ENCODE data around the gene FNBP1. TPM values are rescaled to one million over a fixed set of nuclear protein-coding genes. Genes with fewer than 3 reads are reported as not detected.

The FNBP1 gene
- total and polyA plus RNA-seq, 5 donors from 2014 or later: 147 to 253 (median 207) TPM

DNA sequence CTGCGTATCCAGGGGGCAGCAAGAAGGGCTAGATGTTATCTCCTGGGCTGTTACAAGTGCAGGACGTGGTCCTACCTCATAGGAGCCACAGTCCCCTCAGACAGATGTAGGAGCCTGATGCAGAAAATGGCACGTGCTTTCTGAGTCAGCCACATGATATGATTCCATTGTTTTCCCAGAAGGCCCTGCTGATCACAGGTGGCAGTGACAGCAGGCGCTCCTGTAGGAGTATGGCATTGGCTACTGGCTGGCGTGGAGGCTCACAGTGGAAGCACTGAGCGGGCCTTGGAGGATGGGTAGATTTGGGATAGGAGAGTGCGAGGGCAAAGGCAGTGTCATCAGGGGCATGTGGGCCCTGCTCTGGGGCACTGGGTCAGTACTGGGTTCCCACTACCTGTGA is 185.8 kb downstream of the FNBP1 start:
- peaks cover 4 to 46% (median 19%) of the 10 kb centered on the region in 4 donors for H3K4me1 Mint-ChIP-seq
- peaks cover 49% of the 10 kb centered on the region for H3K36me3 Mint-ChIP-seq
- no peaks in the 10 kb centered on the region for H3K27me3 Mint-ChIP-seq
- no peak overlapping the region for H3K4me3 ChIP-seq (ENCODE audit: low read depth, low read length)
- DNase-seq: no peak
- H3K4me3 Mint-ChIP-seq: no peak overlapping the region
- H3K27me3 ChIP-seq (ENCODE audit: control insufficient read depth, insufficient read depth, low read length): no peaks in the 10 kb centered on the region
- H3K27ac ChIP-seq (ENCODE audit: insufficient read depth, low read length, poor library complexity, severe bottlenecking): peak overlapping the region; percentile 25
- peak overlapping the region; percentile 65 to 85 (median 75) for H3K27ac Mint-ChIP-seq
- ATAC-seq (ENCODE audit: low read depth in 2 of 2): no peak
- H3K36me3 ChIP-seq (ENCODE audit: control insufficient read depth, insufficient read depth, low read length): peaks cover 79% of the 10 kb centered on the region
- no peaks in the 10 kb centered on the region for H3K9me3 Mint-ChIP-seq
- H3K9me3 ChIP-seq (ENCODE audit: control insufficient read depth in 2 of 2, low read length in 2 of 2): no peaks in the 10 kb centered on the region
- peaks cover 23% of the 10 kb centered on the region for H3K4me1 ChIP-seq (ENCODE audit: control insufficient read depth, insufficient read depth, low read length, poor library complexity, severe bottlenecking)

- peaks cover 4 to 38% (median 10%) of the 10 kb centered on the region in 4 donors for H3K4me1 Mint-ChIP-seq
- H3K9me3 Mint-ChIP-seq: no peaks in the 10 kb centered on the region
- Histone ChIP-seq H3K4me3 (ENCODE audit: low read depth, low read length) (no peak overlapping the region), H3K36me3 (ENCODE audit: control insufficient read depth, insufficient read depth, low read length) (peaks cover 88% of the 10 kb centered on the region), H3K27ac (ENCODE audit: insufficient read depth, low read length, poor library complexity, severe bottlenecking) (no peak overlapping the region), H3K27me3 (ENCODE audit: control insufficient read depth, insufficient read depth, low read length) (no peaks in the 10 kb centered on the region), H3K9me3 (ENCODE audit: control insufficient read depth in 2 of 2, low read length in 2 of 2) (no peaks in the 10 kb centered on the region), H3K4me1 (ENCODE audit: control insufficient read depth, insufficient read depth, low read length, poor library complexity, severe bottlenecking) (peaks cover 5% of the 10 kb centered on the region)
- no peak for DNase-seq
- ATAC-seq (ENCODE audit: low read depth in 2 of 2): no peak
- H3K36me3 Mint-ChIP-seq: peaks cover 60% of the 10 kb centered on the region
- H3K4me3 Mint-ChIP-seq: peak overlapping the region in 1 of 4 donors; percentile 33
- H3K27ac Mint-ChIP-seq: peak overlapping the region; percentile 33 to 83 (median 47)
- no peaks in the 10 kb centered on the region for H3K27me3 Mint-ChIP-seq
Observed at GRCh38 chr9:129854588-129855110, 188.3 kb downstream of the FNBP1 start.

GRCh38 chr9:129853614-129854013 is 189.4 kb downstream of the FNBP1 start:
- peaks cover 4 to 41% (median 10%) of the 10 kb centered on the region in 4 donors for H3K4me1 Mint-ChIP-seq

GRCh38 chr9:129852579-129852978 is 190.4 kb downstream of the FNBP1 start:
- no peaks in the 10 kb centered on the region for H3K27me3 Mint-ChIP-seq
- peak overlapping the region in 1 of 3 donors; percentile 23 for H3K27ac Mint-ChIP-seq
- no peak overlapping the region for H3K4me3 Mint-ChIP-seq
- peaks cover 85% of the 10 kb centered on the region for H3K36me3 ChIP-seq (ENCODE audit: control insufficient read depth, insufficient read depth, low read length)
- no peak overlapping the region for H3K27ac ChIP-seq (ENCODE audit: insufficient read depth, low read length, poor library complexity, severe bottlenecking)
- H3K9me3 ChIP-seq (ENCODE audit: control insufficient read depth in 2 of 2, low read length in 2 of 2): no peaks in the 10 kb centered on the region
- ATAC-seq (ENCODE audit: low read depth in 2 of 2) (no peak), DNase-seq (no peak)
- no peaks in the 10 kb centered on the region for H3K9me3 Mint-ChIP-seq
- H3K36me3 Mint-ChIP-seq: peaks cover 53% of the 10 kb centered on the region
- H3K27me3 ChIP-seq (ENCODE audit: control insufficient read depth, insufficient read depth, low read length): no peaks in the 10 kb centered on the region
- H3K4me1 Mint-ChIP-seq: peaks cover 4 to 49% (median 15%) of the 10 kb centered on the region in 4 donors
- no peak overlapping the region for H3K4me3 ChIP-seq (ENCODE audit: low read depth, low read length)
- H3K4me1 ChIP-seq (ENCODE audit: control insufficient read depth, insufficient read depth, low read length, poor library complexity, severe bottlenecking): peaks cover 5% of the 10 kb centered on the region

More at GRCh38 chr9:129853614-129854013, 189.4 kb downstream of the FNBP1 start:
- H3K27ac Mint-ChIP-seq: peak overlapping the region in 2 of 3 donors; percentile 47 to 62
- Histone ChIP-seq H3K36me3 (ENCODE audit: control insufficient read depth, insufficient read depth, low read length) (peaks cover 92% of the 10 kb centered on the region), H3K9me3 (ENCODE audit: control insufficient read depth in 2 of 2, low read length in 2 of 2) (no peaks in the 10 kb centered on the region), H3K4me1 (ENCODE audit: control insufficient read depth, insufficient read depth, low read length, poor library complexity, severe bottlenecking) (peaks cover 5% of the 10 kb centered on the region), H3K27ac (ENCODE audit: insufficient read depth, low read length, poor library complexity, severe bottlenecking) (no peak overlapping the region), H3K4me3 (ENCODE audit: low read depth, low read length) (no peak overlapping the region), H3K27me3 (ENCODE audit: control insufficient read depth, insufficient read depth, low read length) (no peaks in the 10 kb centered on the region)
- ATAC-seq (ENCODE audit: low read depth in 2 of 2): no peak
- H3K36me3 Mint-ChIP-seq: peaks cover 59% of the 10 kb centered on the region
- no peak for DNase-seq
- no peak overlapping the region for H3K4me3 Mint-ChIP-seq
- no peaks in the 10 kb centered on the region for H3K27me3 Mint-ChIP-seq
- no peaks in the 10 kb centered on the region for H3K9me3 Mint-ChIP-seq

GRCh38 chr9:129851821-129852220 is 191.2 kb downstream of the FNBP1 start:
- Mint-ChIP-seq H3K27me3 (no peaks in the 10 kb centered on the region), H3K36me3 (peaks cover 53% of the 10 kb centered on the region), H3K4me3 (no peak overlapping the region), H3K27ac (peak overlapping the region in 2 of 3 donors; percentile 23 to 52), H3K4me1 (peaks cover 4 to 53% (median 16%) of the 10 kb centered on the region in 4 donors), H3K9me3 (no peaks in the 10 kb centered on the region)
- Histone ChIP-seq H3K27ac (ENCODE audit: insufficient read depth, low read length, poor library complexity, severe bottlenecking) (no peak overlapping the region), H3K4me1 (ENCODE audit: control insufficient read depth, insufficient read depth, low read length, poor library complexity, severe bottlenecking) (peaks cover 5% of the 10 kb centered on the region), H3K36me3 (ENCODE audit: control insufficient read depth, insufficient read depth, low read length) (peaks cover 79% of the 10 kb centered on the region), H3K27me3 (ENCODE audit: control insufficient read depth, insufficient read depth, low read length) (no peaks in the 10 kb centered on the region), H3K4me3 (ENCODE audit: low read depth, low read length) (no peak overlapping the region), H3K9me3 (ENCODE audit: control insufficient read depth in 2 of 2, low read length in 2 of 2) (no peaks in the 10 kb centered on the region)
- ATAC-seq (ENCODE audit: low read depth in 2 of 2): no peak
- no peak for DNase-seq

GRCh38 chr9:129850821-129851550 is 192.0 kb downstream of the FNBP1 start:
- no peak overlapping the region for H3K27ac Mint-ChIP-seq
- Histone ChIP-seq H3K9me3 (ENCODE audit: control insufficient read depth in 2 of 2, low read length in 2 of 2) (no peaks in the 10 kb centered on the region), H3K4me1 (ENCODE audit: control insufficient read depth, insufficient read depth, low read length, poor library complexity, severe bottlenecking) (peaks cover 5% of the 10 kb centered on the region), H3K4me3 (ENCODE audit: low read depth, low read length) (no peak overlapping the region), H3K36me3 (ENCODE audit: control insufficient read depth, insufficient read depth, low read length) (peaks cover 71% of the 10 kb centered on the region), H3K27me3 (ENCODE audit: control insufficient read depth, insufficient read depth, low read length) (no peaks in the 10 kb centered on the region), H3K27ac (ENCODE audit: insufficient read depth, low read length, poor library complexity, severe bottlenecking) (no peak overlapping the region)
- DNase-seq (no peak), ATAC-seq (ENCODE audit: low read depth in 2 of 2) (no peak)
- peaks cover 5 to 53% (median 16%) of the 10 kb centered on the region in 4 donors for H3K4me1 Mint-ChIP-seq
- H3K36me3 Mint-ChIP-seq: peaks cover 46% of the 10 kb centered on the region
- no peaks in the 10 kb centered on the region for H3K27me3 Mint-ChIP-seq
- no peaks in the 10 kb centered on the region for H3K9me3 Mint-ChIP-seq
- no peak overlapping the region for H3K4me3 Mint-ChIP-seq

GRCh38 chr9:129849901-129850300 is 193.1 kb downstream of the FNBP1 start:
- H3K36me3 Mint-ChIP-seq: peaks cover 40% of the 10 kb centered on the region
- no peak overlapping the region for H3K4me3 Mint-ChIP-seq

More at GRCh38 chr9:129849901-129850300, 193.1 kb downstream of the FNBP1 start:
- Histone ChIP-seq H3K36me3 (ENCODE audit: control insufficient read depth, insufficient read depth, low read length) (peaks cover 63% of the 10 kb centered on the region), H3K27ac (ENCODE audit: insufficient read depth, low read length, poor library complexity, severe bottlenecking) (no peak overlapping the region), H3K27me3 (ENCODE audit: control insufficient read depth, insufficient read depth, low read length) (no peaks in the 10 kb centered on the region), H3K4me1 (ENCODE audit: control insufficient read depth, insufficient read depth, low read length, poor library complexity, severe bottlenecking) (peaks cover 15% of the 10 kb centered on the region), H3K4me3 (ENCODE audit: low read depth, low read length) (no peak overlapping the region), H3K9me3 (ENCODE audit: control insufficient read depth in 2 of 2, low read length in 2 of 2) (no peaks in the 10 kb centered on the region)
- DNase-seq (no peak), ATAC-seq (ENCODE audit: low read depth in 2 of 2) (no peak)
- H3K4me1 Mint-ChIP-seq: peaks cover 15 to 57% (median 23%) of the 10 kb centered on the region in 4 donors
- H3K9me3 Mint-ChIP-seq: no peaks in the 10 kb centered on the region
- no peaks in the 10 kb centered on the region for H3K27me3 Mint-ChIP-seq
- H3K27ac Mint-ChIP-seq: peak overlapping the region in 2 of 3 donors; percentile 3 to 11

Data from CD4-positive, CD25-positive, alpha-beta regulatory T cell (primary cell).